Brain microvascular endothelial cell (primary cell): ENCODE measurements around the gene CNST.

Experiments
- DNase-seq: peaks from one replicate; pipeline ENCODE4 v3.0.0-alpha.2; 2020
- H3K27ac ChIP-seq: fragments of 250-450 bp; sonication (Bioruptor Pico); 2 replicates; pipeline ENCODE4 v1.5.1; 2020; ENCODE audit warnings: mild to moderate bottlenecking, moderate library complexity
- H3K27me3 ChIP-seq: fragments of 250-450 bp; sonication (Bioruptor Pico); replicated peaks from 2 replicates; pipeline ENCODE4 v1.5.1; 2020; ENCODE audit warnings: mild to moderate bottlenecking
- H3K36me3 ChIP-seq: fragments of 250-450 bp; sonication (Bioruptor Pico); replicated peaks from 2 replicates; pipeline ENCODE4 v1.5.1; 2020; ENCODE audit warnings: mild to moderate bottlenecking
- H3K4me3 ChIP-seq: 2 replicates; pipeline ENCODE4 v1.5.1; 2011; ENCODE audit warnings: low read depth, mild to moderate bottlenecking, control low read depth, low read length, moderate library complexity
- CTCF ChIP-seq: IDR thresholded peaks from 2 replicates; pipeline ENCODE4 v1.5.1; 2011; ENCODE audit warnings: low read depth, mild to moderate bottlenecking, moderate library complexity, low read length, control low read depth, inconsistent platforms; ENCODE audit errors: missing control alignments
- in situ Hi-C: cut with HindIII; loops from 2 replicates; pipeline ENCODE4 v1.10.0; 2017; ENCODE audit warnings: low sequenced_read_pairs, low pct_ligation_motif_present

Gene CNST

GRCh38 chr1:246678816-246679793 is 112.8 kb downstream of the CNST start:
- no peak overlapping the region for H3K4me3 ChIP-seq
- no peak overlapping the region for H3K27ac ChIP-seq
- H3K27me3 ChIP-seq, result no peaks in the 10 kb centered on the region
- DNase-seq, result no peak
- TF ChIP-seq CTCF, result no peak
- no peaks in the 10 kb centered on the region for H3K36me3 ChIP-seq
- in situ Hi-C loops, result no loop called here

- H3K27me3 ChIP-seq, result no peaks in the 10 kb centered on the region
- H3K4me3 ChIP-seq, result no peak overlapping the region
- no peak for DNase-seq
- H3K36me3 ChIP-seq, result no peaks in the 10 kb centered on the region
- in situ Hi-C loops, result no loop called here
- TF ChIP-seq CTCF, result no peak
- no peak overlapping the region for H3K27ac ChIP-seq
These were observed 113.5 kb downstream of the CNST start for GRCh38 chr1:246679794-246680177.

GRCh38 chr1:246680190-246680589 is 113.9 kb downstream of the CNST start:
- H3K36me3 ChIP-seq, result no peaks in the 10 kb centered on the region
- no peaks in the 10 kb centered on the region for H3K27me3 ChIP-seq
- peak; percentile 27 for DNase-seq
- no peak overlapping the region for H3K4me3 ChIP-seq
- TF ChIP-seq CTCF, result no peak
- no peak overlapping the region for H3K27ac ChIP-seq
- in situ Hi-C loops, result no loop called here

GRCh38 chr1:246680696-246681130 is 114.5 kb downstream of the CNST start:
- no peak for DNase-seq
- Histone ChIP-seq H3K27ac (no peak overlapping the region), H3K27me3 (no peaks in the 10 kb centered on the region), H3K4me3 (no peak overlapping the region), H3K36me3 (no peaks in the 10 kb centered on the region)
- in situ Hi-C loops, result no loop called here
- no peak for TF ChIP-seq CTCF

GRCh38 chr1:246681900-246682895 is 115.9 kb downstream of the CNST start:
- Histone ChIP-seq H3K27ac (peak overlapping the region; percentile 5), H3K4me3 (no peak overlapping the region), H3K27me3 (no peaks in the 10 kb centered on the region), H3K36me3 (no peaks in the 10 kb centered on the region)
- in situ Hi-C loops, result no loop called here
- peak; percentile 70 for DNase-seq
- TF ChIP-seq CTCF, result no peak
